K562 (cell line): ENCODE results near the gene PSMA2.

Source experiments
- EP300 ChIP-seq: IDR thresholded peaks from 2 replicates; pipeline ENCODE4 v1.6.1; 2012; ENCODE audit warnings: low read length, improper control_type of control experiment
- PPARD ChIP-seq: fragments of 250-450 bp; sonication (Bioruptor Pico); IDR thresholded peaks from 2 replicates; pipeline ENCODE4 v1.8.0; 2022; ENCODE audit warnings: inconsistent platforms, mild to moderate bottlenecking, moderate library complexity
- SRSF7 ChIP-seq: fragments of 200-400 bp; formaldehyde crosslinking; optimal IDR thresholded peaks from 2 replicates; pipeline ENCODE3; 2017; ENCODE audit warnings: mild to moderate bottlenecking, low read depth, low read length
- ZNF347 ChIP-seq: fragments of 450-650 bp; formaldehyde crosslinking; IDR thresholded peaks from 2 replicates; pipeline ENCODE4 v1.4.0; 2020; ENCODE audit warnings: low read depth, mild to moderate bottlenecking, moderate library complexity
- ZNF830 ChIP-seq: fragments of 250-450 bp; sonication (Bioruptor Pico); IDR thresholded peaks from 2 replicates; pipeline ENCODE4 v1.5.0; 2021; ENCODE audit warnings: mild to moderate bottlenecking
- TF ChIP-seq, protein P1 (sequence below): fragments of 250-450 bp; sonication (Bioruptor Pico); IDR thresholded peaks from 2 replicates; pipeline ENCODE4 v1.8.0; 2021; ENCODE audit warnings: borderline replicate concordance, mild to moderate bottlenecking, moderate library complexity; ENCODE audit not compliant: poor library complexity, severe bottlenecking
- TF ChIP-seq, protein P2 (sequence below), 2 experiments: IDR thresholded peaks; 2 replicates each; pipeline ENCODE4 v1.6.1; 2012; ENCODE audit warnings: improper control_type of control experiment in 2 of 2, low read depth in 2 of 2, low read length in 2 of 2, borderline replicate concordance in 1 of 2
- TF ChIP-seq, protein P3 (sequence below), 3 experiments: IDR thresholded peaks in 2 of 3; conservative IDR thresholded peaks in 1 of 3; 2 replicates each; pipeline ENCODE4 v1.5.1; 2011 to 2012; ENCODE audit warnings: low read length in 3 of 3, mild to moderate bottlenecking in 3 of 3, control low read depth in 2 of 3, improper control_type of control experiment in 1 of 3, inconsistent platforms in 1 of 3, low read depth in 1 of 3, mixed read lengths in 1 of 3, moderate library complexity in 1 of 3; ENCODE audit not compliant: insufficient read depth in 2 of 3
- TF ChIP-seq, protein P4 (sequence below): IDR thresholded peaks from 2 replicates; pipeline ENCODE4 v1.6.1; 2011; ENCODE audit warnings: borderline replicate concordance, low read depth, mild to moderate bottlenecking, moderate library complexity, low read length; ENCODE audit not compliant: insufficient read depth, poor library complexity, severe bottlenecking

DNA sequence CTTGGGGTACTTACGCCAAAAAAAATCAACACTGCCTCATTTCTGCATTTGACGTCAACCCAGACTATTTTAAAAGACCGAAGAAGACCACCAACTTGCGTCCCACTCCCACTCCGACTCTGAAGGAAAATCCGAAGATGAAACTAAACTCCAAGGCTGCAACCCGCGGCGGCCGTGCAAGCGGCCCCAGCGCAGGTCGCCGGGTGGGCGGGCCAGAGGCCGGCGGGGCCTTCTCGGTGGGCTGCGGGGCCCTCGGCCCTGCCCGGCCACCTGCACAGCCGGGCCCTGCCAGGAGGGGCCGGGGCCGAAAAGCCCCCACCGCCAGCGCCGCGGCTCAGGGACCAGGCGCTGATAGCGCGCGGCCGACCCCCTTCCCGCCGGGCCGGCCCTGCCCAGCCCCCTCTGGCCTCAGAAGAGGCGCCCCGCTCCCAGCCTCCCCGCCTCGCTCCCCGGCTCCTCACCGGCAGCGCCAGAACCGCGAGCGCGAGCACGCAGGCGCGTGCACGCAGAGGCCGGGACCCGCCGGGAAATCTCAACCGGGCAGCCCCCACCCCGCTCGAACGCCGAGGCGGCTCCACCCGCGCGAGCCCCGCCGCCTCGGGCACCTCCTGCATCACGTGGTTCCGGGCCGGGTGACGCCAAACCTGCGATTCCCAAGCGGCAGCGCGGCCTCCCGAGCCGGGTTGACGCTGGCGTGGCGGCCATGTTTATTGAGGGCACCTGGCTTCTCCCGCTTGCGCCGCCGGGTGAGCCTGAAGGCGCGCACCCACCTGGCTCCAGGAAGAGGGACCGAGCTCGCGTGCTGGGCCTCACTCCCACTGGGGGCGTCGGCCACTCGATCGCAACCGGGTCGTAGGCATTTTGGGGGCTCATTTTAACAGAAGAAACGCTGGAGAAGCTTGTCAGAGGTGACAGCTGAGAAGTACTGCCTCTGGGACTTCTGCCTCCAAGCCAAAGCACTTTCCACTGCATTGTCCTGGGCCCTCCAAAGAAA is 20.2 kb downstream of the PSMA2 start, which contains the start of gene C7orf25:
- TF ChIP-seq ZNF347 (CRISPR knock-in tag) (no peak), EP300 (no peak), SRSF7 (no peak), ZNF830 (CRISPR knock-in tag) (no peak), PPARD (CRISPR knock-in tag) (no peak)
- TF ChIP-seq, protein P1, sequence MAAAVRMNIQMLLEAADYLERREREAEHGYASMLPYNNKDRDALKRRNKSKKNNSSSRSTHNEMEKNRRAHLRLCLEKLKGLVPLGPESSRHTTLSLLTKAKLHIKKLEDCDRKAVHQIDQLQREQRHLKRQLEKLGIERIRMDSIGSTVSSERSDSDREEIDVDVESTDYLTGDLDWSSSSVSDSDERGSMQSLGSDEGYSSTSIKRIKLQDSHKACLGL (CRISPR knock-in tag): no peak
- TF ChIP-seq, protein P2, sequence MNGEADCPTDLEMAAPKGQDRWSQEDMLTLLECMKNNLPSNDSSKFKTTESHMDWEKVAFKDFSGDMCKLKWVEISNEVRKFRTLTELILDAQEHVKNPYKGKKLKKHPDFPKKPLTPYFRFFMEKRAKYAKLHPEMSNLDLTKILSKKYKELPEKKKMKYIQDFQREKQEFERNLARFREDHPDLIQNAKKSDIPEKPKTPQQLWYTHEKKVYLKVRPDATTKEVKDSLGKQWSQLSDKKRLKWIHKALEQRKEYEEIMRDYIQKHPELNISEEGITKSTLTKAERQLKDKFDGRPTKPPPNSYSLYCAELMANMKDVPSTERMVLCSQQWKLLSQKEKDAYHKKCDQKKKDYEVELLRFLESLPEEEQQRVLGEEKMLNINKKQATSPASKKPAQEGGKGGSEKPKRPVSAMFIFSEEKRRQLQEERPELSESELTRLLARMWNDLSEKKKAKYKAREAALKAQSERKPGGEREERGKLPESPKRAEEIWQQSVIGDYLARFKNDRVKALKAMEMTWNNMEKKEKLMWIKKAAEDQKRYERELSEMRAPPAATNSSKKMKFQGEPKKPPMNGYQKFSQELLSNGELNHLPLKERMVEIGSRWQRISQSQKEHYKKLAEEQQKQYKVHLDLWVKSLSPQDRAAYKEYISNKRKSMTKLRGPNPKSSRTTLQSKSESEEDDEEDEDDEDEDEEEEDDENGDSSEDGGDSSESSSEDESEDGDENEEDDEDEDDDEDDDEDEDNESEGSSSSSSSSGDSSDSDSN (IDR thresholded peaks at IDR 0.05; ENCODE audit: borderline replicate concordance in 1 of 2, low read depth in 2 of 2, low read length in 2 of 2): peak in 1 of 2 experiments; percentile 49; a peak in 1 of 4 replicates
- TF ChIP-seq, protein P3, sequence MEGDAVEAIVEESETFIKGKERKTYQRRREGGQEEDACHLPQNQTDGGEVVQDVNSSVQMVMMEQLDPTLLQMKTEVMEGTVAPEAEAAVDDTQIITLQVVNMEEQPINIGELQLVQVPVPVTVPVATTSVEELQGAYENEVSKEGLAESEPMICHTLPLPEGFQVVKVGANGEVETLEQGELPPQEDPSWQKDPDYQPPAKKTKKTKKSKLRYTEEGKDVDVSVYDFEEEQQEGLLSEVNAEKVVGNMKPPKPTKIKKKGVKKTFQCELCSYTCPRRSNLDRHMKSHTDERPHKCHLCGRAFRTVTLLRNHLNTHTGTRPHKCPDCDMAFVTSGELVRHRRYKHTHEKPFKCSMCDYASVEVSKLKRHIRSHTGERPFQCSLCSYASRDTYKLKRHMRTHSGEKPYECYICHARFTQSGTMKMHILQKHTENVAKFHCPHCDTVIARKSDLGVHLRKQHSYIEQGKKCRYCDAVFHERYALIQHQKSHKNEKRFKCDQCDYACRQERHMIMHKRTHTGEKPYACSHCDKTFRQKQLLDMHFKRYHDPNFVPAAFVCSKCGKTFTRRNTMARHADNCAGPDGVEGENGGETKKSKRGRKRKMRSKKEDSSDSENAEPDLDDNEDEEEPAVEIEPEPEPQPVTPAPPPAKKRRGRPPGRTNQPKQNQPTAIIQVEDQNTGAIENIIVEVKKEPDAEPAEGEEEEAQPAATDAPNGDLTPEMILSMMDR (IDR thresholded peaks at IDR 0.05 in 2 of 3, conservative IDR thresholded peaks at IDR 0.05 in 1 of 3; ENCODE audit: insufficient read depth in 2 of 3, low read depth in 1 of 3, low read length in 3 of 3): peak in 2 of 3 experiments; percentile 20 to 37; a peak in 3 of 6 replicates
- TF ChIP-seq, protein P4, sequence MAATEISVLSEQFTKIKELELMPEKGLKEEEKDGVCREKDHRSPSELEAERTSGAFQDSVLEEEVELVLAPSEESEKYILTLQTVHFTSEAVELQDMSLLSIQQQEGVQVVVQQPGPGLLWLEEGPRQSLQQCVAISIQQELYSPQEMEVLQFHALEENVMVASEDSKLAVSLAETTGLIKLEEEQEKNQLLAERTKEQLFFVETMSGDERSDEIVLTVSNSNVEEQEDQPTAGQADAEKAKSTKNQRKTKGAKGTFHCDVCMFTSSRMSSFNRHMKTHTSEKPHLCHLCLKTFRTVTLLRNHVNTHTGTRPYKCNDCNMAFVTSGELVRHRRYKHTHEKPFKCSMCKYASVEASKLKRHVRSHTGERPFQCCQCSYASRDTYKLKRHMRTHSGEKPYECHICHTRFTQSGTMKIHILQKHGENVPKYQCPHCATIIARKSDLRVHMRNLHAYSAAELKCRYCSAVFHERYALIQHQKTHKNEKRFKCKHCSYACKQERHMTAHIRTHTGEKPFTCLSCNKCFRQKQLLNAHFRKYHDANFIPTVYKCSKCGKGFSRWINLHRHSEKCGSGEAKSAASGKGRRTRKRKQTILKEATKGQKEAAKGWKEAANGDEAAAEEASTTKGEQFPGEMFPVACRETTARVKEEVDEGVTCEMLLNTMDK: no peak
